Activated naive CD8-positive, alpha-beta T cell treated with anti-CD3 and anti-CD28 coated beads, Interleukin-2, amount 10 ng/mL, durations not matched to agents 7 days and 5 days (primary cell): Measurements from ENCODE around the gene SMG9. TPM values are rescaled to one million over a fixed set of nuclear protein-coding genes. Genes with fewer than 3 reads are reported as not detected.

Experiments
- ATAC-seq: fragments of 150-1000 bp; cut with Tn5 transposase; one replicate; pipeline ENCODE4 v1.10.0; 2021; ENCODE audit warnings: low read depth, moderate library complexity
- POLR2A ChIA-PET: fragments of 350-600 bp; sonication (Branson Sonifier 250); formaldehyde crosslinking; loops from one replicate; lab custom pipeline; 2021; ENCODE audit warnings: antibody characterized with exemption; lab: Charles Lee
- DNase-seq: peaks from one replicate; pipeline ENCODE4 v3.0.0; 2021
- H3K27ac Mint-ChIP-seq: one replicate; pipeline ENCODE4 v1.8.0; 2022; ENCODE audit warnings: mild to moderate bottlenecking, mixed read lengths
- H3K27me3 Mint-ChIP-seq: one replicate; pipeline ENCODE4 v1.8.0; 2022; ENCODE audit warnings: mild to moderate bottlenecking, moderate library complexity, mixed read lengths
- H3K36me3 Mint-ChIP-seq: one replicate; pipeline ENCODE4 v1.8.0; 2021; ENCODE audit warnings: mild to moderate bottlenecking, mixed read lengths
- H3K4me1 Mint-ChIP-seq: one replicate; pipeline ENCODE4 v1.8.0; 2021; ENCODE audit warnings: mixed read lengths
- H3K4me3 Mint-ChIP-seq: one replicate; pipeline ENCODE4 v1.8.0; 2022; ENCODE audit warnings: mild to moderate bottlenecking, moderate library complexity, mixed read lengths
- H3K9me3 Mint-ChIP-seq: one replicate; pipeline ENCODE4 v1.8.0; 2021; ENCODE audit warnings: mixed read lengths
- total RNA-seq, 2 experiments: library from RNA; stranded (reverse); gene quantifications; one replicate each; pipeline ENCODE4 v1.2.3, GENCODE V29; 2021

SMG9 gene
- total RNA-seq, 2 experiments from 2014 or later = 48.9 to 49.9 TPM

DNA sequence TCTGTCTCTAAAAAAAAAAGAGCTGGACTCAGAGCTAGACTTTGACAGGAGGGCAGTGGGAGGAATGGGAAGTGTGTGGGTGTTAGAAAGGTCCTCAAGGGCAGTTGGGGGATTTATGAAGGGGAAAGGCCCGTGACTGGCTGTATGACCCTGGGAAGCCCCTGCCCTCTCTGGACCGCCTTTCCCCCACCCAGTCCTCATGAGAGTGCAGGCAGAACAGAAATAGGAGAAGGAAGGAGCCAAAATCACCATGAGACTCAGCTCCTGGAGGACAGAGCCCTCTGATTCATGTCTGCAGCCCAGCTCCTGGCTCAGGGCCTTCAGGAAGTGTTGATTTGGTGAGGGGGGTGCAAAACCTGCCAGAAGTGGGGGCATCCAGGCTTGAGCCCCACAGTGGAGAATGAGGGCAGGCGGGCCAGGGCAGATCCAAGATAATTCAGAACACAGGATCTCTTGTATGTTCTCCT is 8.7 kb upstream of the SMG9 start:
- peaks cover 34% of the 10 kb centered on the region for H3K4me1 Mint-ChIP-seq
- H3K4me3 Mint-ChIP-seq = no peak overlapping the region
- ATAC-seq (no peak), DNase-seq (no peak)
- no peaks in the 10 kb centered on the region for H3K9me3 Mint-ChIP-seq
- peak overlapping the region; percentile 53 for H3K27ac Mint-ChIP-seq
- no peaks in the 10 kb centered on the region for H3K27me3 Mint-ChIP-seq
- POLR2A ChIA-PET = interaction anchor here (0.6 to 8.3 kb wide), 4 partner anchors 9 to 43 kb away, joined by 3 to 111 read pairs (median 6); partner anchors contain the start of gene SMG9
- peaks cover 2% of the 10 kb centered on the region for H3K36me3 Mint-ChIP-seq

GRCh38 chr19:43762814-43763213 is 8.1 kb upstream of the SMG9 start:
- Mint-ChIP-seq H3K4me3 (no peak overlapping the region), H3K27me3 (no peaks in the 10 kb centered on the region), H3K4me1 (peaks cover 37% of the 10 kb centered on the region), H3K9me3 (no peaks in the 10 kb centered on the region), H3K27ac (no peak overlapping the region), H3K36me3 (peaks cover 5% of the 10 kb centered on the region)
- POLR2A ChIA-PET = interaction anchor here (1.2 to 8.3 kb wide), 3 partner anchors 8 to 17 kb away, joined by 4 to 111 read pairs (median 8); partner anchors contain the start of gene SMG9
- ATAC-seq = no peak
- DNase-seq = no peak

DNA sequence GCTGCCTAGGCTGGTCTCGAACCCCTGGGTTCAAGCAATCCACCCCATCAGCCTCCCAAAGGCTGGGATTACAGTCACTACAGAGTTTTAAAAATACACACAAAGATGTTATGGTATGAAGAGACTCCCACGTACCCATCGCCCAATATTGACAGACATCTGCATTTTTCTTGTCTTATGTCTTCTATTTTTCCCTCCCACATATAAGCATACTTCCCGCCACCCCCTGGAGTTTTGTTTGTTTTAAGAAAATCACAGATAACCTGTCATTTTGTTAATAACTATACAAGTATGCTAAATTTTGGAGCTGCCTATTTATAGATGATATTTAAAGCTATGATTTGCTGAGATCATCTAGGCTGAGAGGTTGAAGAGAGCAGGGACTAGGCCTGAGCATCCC is 6.2 kb upstream of the SMG9 start:
- no peaks in the 10 kb centered on the region for H3K9me3 Mint-ChIP-seq
- POLR2A ChIA-PET = no interaction called here

GRCh38 chr19:43759515-43759914 is 4.8 kb upstream of the SMG9 start:
- no peak for DNase-seq
- Mint-ChIP-seq H3K36me3 (peaks cover 20% of the 10 kb centered on the region), H3K27ac (no peak overlapping the region), H3K27me3 (no peaks in the 10 kb centered on the region), H3K9me3 (no peaks in the 10 kb centered on the region), H3K4me3 (no peak overlapping the region), H3K4me1 (peaks cover 31% of the 10 kb centered on the region)
- POLR2A ChIA-PET = interaction anchor here (2.6 kb wide), 1 partner anchor 20 kb away, joined by 8 read pairs; no protein-coding TSS in a partner anchor
- ATAC-seq = no peak

More for the DNA sequence above, 6.2 kb upstream of the SMG9 start:
- Mint-ChIP-seq H3K36me3 (peaks cover 17% of the 10 kb centered on the region), H3K27me3 (no peaks in the 10 kb centered on the region), H3K4me1 (peaks cover 40% of the 10 kb centered on the region), H3K27ac (no peak overlapping the region), H3K4me3 (no peak overlapping the region)
- no peak for ATAC-seq
- DNase-seq = no peak

DNA sequence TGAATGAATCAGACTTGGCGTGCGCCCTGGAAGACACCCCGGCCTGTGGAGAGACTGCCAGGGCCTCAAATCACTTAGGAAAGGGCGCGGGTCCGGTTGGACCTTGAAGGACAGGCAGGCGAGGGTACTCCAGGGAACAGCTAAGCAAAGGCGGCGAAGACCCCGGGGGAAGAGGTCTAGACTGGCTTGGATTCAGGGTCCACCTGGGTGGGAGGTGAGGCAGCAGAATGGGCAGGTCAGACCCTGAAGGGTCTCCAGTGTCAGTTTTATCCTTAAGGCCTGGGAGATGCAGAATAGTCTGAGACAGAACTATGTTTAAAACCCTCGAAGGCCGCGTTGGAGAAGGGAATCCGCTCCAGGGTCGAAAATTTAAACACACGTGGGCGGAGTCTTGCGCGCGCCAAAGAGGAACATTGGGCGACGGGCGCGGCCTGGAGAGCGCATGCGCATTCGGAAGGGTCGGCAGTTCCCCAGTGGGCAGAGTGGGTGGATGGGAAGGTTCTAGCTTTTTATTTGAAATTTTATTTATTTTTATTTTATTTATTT is 567 bp upstream of the SMG9 start:
- H3K36me3 Mint-ChIP-seq = peaks cover 25% of the 10 kb centered on the region
- POLR2A ChIA-PET = interaction anchor here (0.7 to 8.2 kb wide), 9 partner anchors 10 to 410 kb away, joined by 3 to 111 read pairs (median 6); partner anchors contain the start of genes KCNN4 and ZNF226
- H3K9me3 Mint-ChIP-seq = no peaks in the 10 kb centered on the region
- ATAC-seq (peak; percentile 12), DNase-seq (peak; percentile 86)
- peak overlapping the region; percentile 100 for H3K27ac Mint-ChIP-seq
- peak overlapping the region; percentile 99 for H3K4me3 Mint-ChIP-seq
- no peaks in the 10 kb centered on the region for H3K27me3 Mint-ChIP-seq
- H3K4me1 Mint-ChIP-seq = peaks cover 37% of the 10 kb centered on the region

- H3K9me3 Mint-ChIP-seq = no peaks in the 10 kb centered on the region
- DNase-seq (no peak), ATAC-seq (no peak)
- H3K4me1 Mint-ChIP-seq = peaks cover 38% of the 10 kb centered on the region
- peak overlapping the region; percentile 99 for H3K4me3 Mint-ChIP-seq
- H3K27me3 Mint-ChIP-seq = no peaks in the 10 kb centered on the region
- peak overlapping the region; percentile 100 for H3K27ac Mint-ChIP-seq
- peaks cover 31% of the 10 kb centered on the region for H3K36me3 Mint-ChIP-seq
- POLR2A ChIA-PET = interaction anchor here (0.7 to 8.2 kb wide), 12 partner anchors 9 to 411 kb away, joined by 3 to 111 read pairs (median 4); partner anchors contain the start of genes IRGQ, KCNN4, ZNF226 and ZNF576
Observed at GRCh38 chr19:43754253-43754502, 584 bp downstream of the SMG9 start.

DNA sequence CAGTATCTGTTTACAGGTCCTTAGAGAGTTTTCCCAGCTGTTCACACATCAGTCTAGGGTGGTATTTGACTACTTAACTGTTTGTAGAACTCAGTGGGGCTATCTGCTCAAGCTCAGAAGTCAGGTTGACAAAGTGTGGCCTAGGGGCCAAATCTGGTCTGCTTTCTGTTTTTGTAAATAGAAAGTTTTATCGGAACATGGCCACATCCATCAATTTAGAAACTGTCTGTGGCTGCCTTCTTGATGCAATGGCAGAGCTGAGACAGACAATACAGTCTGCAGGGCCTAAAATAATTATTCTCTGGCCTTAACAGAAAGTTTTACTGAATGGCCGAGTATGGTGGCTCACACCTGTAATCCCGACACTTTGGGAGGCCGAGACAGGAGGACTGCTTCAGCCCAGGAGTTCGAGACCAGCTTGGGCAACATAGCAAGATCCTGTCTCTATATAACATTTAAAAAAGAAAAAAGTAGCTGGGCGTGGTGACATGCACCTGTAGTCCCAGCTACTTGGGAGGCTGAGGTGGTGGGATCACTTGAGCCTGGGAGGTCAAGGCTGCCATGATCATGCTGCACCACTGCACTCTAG is 2.4 kb downstream of the SMG9 start:
- peaks cover 36% of the 10 kb centered on the region for H3K36me3 Mint-ChIP-seq
- no peaks in the 10 kb centered on the region for H3K27me3 Mint-ChIP-seq
- no peak for DNase-seq
- POLR2A ChIA-PET = interaction anchor here (1.1 to 8.2 kb wide), 4 partner anchors 13 to 83 kb away, joined by 3 to 111 read pairs (median 36); partner anchors contain the start of gene KCNN4
- H3K4me1 Mint-ChIP-seq = peaks cover 38% of the 10 kb centered on the region
- no peak overlapping the region for H3K27ac Mint-ChIP-seq
- no peaks in the 10 kb centered on the region for H3K9me3 Mint-ChIP-seq
- no peak for ATAC-seq
- no peak overlapping the region for H3K4me3 Mint-ChIP-seq

DNA sequence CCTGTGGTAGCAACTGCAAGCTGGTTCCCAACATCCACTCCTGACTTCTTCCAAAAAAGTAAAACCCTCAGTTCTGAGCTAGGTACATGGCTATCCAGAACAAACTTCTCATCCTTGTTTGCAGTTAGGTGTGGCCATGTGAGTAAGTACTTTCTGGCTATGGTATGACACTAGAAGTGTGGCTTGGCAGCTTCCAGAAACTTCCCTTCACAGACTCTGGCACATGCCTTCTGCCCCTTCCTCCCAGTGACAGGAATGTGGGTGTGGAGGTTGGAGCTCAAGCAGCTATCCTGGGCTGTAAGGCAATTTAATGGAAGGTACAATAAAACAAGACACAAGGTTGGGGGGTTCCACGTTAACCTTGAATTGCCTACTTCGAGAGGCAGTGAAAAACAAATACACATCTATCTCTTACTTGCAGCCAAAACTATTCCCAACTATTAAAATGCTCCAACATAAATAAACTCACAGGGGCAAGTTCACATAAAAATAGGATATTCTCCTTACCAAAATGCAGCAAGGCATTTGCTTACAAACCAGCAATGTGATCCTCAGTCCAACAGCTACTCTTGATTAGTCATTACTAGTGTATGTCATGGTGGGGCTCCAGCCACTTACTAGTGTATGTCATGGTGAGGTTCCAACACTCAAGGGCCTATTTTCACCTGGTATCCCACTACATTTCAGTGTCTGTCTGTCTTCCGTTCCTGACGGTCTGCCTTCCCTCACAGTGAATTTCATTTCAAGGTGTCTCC is 3.1 kb downstream of the SMG9 start:
- POLR2A ChIA-PET = interaction anchor here (1.1 to 8.2 kb wide), 2 partner anchors 14 to 83 kb away, joined by 6 to 111 read pairs; no protein-coding TSS in a partner anchor
- Mint-ChIP-seq H3K36me3 (peaks cover 34% of the 10 kb centered on the region), H3K27ac (peak overlapping the region; percentile 11), H3K4me3 (no peak overlapping the region), H3K27me3 (no peaks in the 10 kb centered on the region), H3K4me1 (peaks cover 36% of the 10 kb centered on the region), H3K9me3 (no peaks in the 10 kb centered on the region)
- no peak for ATAC-seq
- DNase-seq = no peak

DNA sequence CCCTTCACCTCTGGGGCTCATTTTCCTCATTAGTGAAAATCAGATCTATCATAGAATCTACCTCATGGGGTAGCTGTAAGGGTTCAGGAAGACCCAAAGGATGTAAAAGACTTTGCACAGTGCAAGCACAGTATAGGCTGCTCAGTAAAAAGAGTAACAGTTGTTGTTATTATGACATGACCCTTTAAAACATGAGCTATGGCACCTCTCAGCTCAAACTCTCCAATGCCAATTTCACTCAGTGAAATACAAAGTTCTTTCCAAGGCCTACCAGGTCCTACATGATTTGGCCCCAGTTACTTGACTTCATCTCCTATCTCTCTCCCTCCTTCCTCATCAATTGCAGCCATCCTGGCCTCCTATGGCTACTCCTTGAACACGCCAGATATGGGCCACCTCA is 4.9 kb downstream of the SMG9 start:
- Mint-ChIP-seq H3K27ac (peak overlapping the region; percentile 46), H3K4me3 (no peak overlapping the region), H3K27me3 (no peaks in the 10 kb centered on the region), H3K36me3 (peaks cover 34% of the 10 kb centered on the region), H3K4me1 (peaks cover 27% of the 10 kb centered on the region), H3K9me3 (no peaks in the 10 kb centered on the region)
- DNase-seq (no peak), ATAC-seq (no peak)
- POLR2A ChIA-PET = interaction anchor here (1.2 to 1.4 kb wide), 2 partner anchors 29 to 31 kb away, joined by 3 read pairs; partner anchors contain the start of gene KCNN4

DNA sequence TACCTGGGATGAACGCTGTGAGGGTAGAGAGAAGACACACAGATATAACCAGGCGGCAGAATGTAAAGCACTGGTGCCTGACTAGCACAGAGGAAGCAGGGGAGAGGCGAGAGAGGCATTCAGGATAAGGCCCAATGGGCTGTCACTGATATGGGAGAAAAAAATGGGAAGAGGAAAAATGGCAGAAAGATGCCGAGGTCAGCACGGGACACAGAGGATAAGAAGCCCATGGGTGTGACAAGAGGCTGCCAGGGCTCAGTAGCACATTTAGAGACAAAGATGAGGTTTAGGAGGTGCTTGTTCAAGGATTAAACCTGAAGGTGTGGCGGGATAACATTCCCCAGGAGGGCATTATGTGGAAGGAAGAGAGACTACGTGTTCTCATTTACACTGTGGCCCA is 5.6 kb downstream of the SMG9 start:
- ATAC-seq = no peak
- H3K4me3 Mint-ChIP-seq = no peak overlapping the region
- no peak overlapping the region for H3K27ac Mint-ChIP-seq
- H3K4me1 Mint-ChIP-seq = peaks cover 28% of the 10 kb centered on the region
- POLR2A ChIA-PET = interaction anchor here (1.2 kb wide), 1 partner anchor 30 kb away, joined by 3 read pairs; no protein-coding TSS in a partner anchor
- peaks cover 39% of the 10 kb centered on the region for H3K36me3 Mint-ChIP-seq
- DNase-seq = no peak
- no peaks in the 10 kb centered on the region for H3K27me3 Mint-ChIP-seq
- no peaks in the 10 kb centered on the region for H3K9me3 Mint-ChIP-seq

DNA sequence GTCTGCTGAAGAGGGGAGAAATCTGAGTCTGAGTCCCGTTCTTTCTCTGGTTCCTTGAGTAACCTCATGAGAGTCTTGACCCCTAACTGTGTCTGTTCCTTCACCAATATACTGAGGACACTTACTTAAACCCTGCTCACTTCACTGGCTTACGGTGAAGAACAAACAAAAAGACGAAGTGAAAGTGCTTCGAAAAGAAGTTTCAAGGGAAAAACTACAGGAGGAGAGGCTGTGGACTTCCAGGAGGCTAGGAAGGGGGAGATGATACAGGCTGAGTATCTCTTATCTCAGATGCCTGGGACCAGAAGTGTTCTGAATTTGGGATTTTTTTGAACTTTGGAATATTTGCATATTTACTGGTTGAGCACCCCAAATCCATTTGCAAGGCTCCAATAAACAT is 6.1 kb downstream of the SMG9 start:
- no peak for ATAC-seq
- no peaks in the 10 kb centered on the region for H3K27me3 Mint-ChIP-seq
- peaks cover 24% of the 10 kb centered on the region for H3K4me1 Mint-ChIP-seq

DNA sequence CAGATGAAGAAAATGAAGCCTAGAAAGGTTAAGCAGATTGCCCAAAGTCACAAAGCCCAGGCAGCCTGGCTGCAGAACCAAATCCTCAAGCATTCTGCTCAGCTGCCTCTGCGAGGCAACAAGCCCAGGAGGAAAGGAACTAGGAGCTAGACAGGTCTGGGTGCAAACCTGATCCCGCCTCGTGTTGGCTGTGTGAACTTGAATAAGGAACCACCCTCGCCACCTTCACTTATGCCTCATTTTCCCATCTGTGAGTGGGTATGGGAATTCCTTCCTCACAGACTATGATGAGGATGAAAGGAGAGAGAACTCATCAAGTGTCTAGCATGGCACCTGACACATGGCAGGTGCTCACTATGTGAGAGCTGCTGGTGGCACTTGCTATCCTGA is 6.6 kb downstream of the SMG9 start:
- Mint-ChIP-seq H3K27me3 (no peaks in the 10 kb centered on the region), H3K4me1 (peaks cover 21% of the 10 kb centered on the region), H3K36me3 (peaks cover 42% of the 10 kb centered on the region), H3K9me3 (no peaks in the 10 kb centered on the region), H3K27ac (no peak overlapping the region), H3K4me3 (no peak overlapping the region)
- POLR2A ChIA-PET = no interaction called here
- DNase-seq (no peak), ATAC-seq (no peak)

More for the DNA sequence above, 6.1 kb downstream of the SMG9 start:
- Mint-ChIP-seq H3K27ac (no peak overlapping the region), H3K9me3 (no peaks in the 10 kb centered on the region), H3K36me3 (peaks cover 42% of the 10 kb centered on the region), H3K4me3 (no peak overlapping the region)
- POLR2A ChIA-PET = no interaction called here
- no peak for DNase-seq

DNA sequence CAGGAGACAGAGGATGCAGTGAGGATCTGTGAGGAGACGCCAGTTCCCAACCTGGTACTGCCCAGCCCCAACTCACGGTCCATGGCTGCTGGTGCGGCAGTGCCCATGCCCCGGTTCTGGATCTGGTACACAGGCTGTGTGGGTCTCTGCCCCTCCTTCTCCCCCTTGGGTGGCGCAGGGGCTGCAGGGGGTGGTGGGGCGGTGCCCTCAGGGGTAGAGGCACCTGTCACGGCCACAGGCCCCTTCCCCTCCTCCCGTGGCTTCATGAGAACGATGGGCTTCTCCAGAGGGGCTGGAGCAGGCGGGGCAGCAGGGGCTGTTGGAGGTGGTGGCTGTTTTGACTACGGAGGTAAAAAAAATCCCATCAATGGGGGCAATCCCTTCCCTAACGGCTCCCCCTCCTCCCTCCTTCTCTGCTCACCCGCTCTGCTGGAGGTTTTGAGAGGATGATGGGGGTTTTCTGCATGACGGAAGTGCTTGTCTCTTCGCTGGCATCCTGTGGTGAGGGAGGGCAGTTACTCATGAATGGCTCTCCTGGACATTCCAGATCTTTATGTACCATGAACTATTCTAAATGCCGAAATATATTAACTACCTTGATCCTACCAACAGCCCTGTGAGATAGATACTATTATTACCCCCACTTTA is 7.1 kb downstream of the SMG9 start:
- no peak for ATAC-seq
- H3K36me3 Mint-ChIP-seq = peaks cover 46% of the 10 kb centered on the region
- DNase-seq = no peak
- peaks cover 17% of the 10 kb centered on the region for H3K4me1 Mint-ChIP-seq
- peak overlapping the region; percentile 62 for H3K27ac Mint-ChIP-seq
- POLR2A ChIA-PET = no interaction called here
- H3K27me3 Mint-ChIP-seq = no peaks in the 10 kb centered on the region
- H3K4me3 Mint-ChIP-seq = no peak overlapping the region
- no peaks in the 10 kb centered on the region for H3K9me3 Mint-ChIP-seq
